Measurements from ENCODE around the gene BRCA2. TPM values are rescaled to one million over a fixed set of nuclear protein-coding genes. Genes with fewer than 3 reads are reported as not detected.

The BRCA2 gene
- total RNA-seq, 1 experiment from 2014 or later, result 16.8 TPM

GRCh38 chr13:32407854-32408253 is 92.5 kb downstream of the BRCA2 start:
- Histone ChIP-seq H3K4me3 (ENCODE audit: low read length) (no peak overlapping the region), H2AFZ (ENCODE audit: low read length) (no peak overlapping the region), H3K9me2 (replicated peaks; ENCODE audit: low read length) (no peaks in the 10 kb centered on the region), H3K27me3 (ENCODE audit: low read length) (no peaks in the 10 kb centered on the region), H3K4me1 (ENCODE audit: insufficient read depth, low read length) (no peaks in the 10 kb centered on the region), H3K79me2 (ENCODE audit: low read length) (no peaks in the 10 kb centered on the region), H3K9me3 (ENCODE audit: low read length) (no peaks in the 10 kb centered on the region), H3K36me3 (ENCODE audit: low read depth, low read length) (no peaks in the 10 kb centered on the region), H3K9ac (ENCODE audit: low read length) (no peak overlapping the region), H4K20me1 (ENCODE audit: low read length) (no peaks in the 10 kb centered on the region), H3F3A (ENCODE audit: low read length, unreplicated experiment) (no peaks in the 10 kb centered on the region), H3K4me2 (ENCODE audit: low read length) (no peak overlapping the region), H3K27ac (ENCODE audit: low read length) (no peak overlapping the region)
- no peak for TF ChIP-seq EZH2 (IDR thresholded peaks at IDR 0.05; ENCODE audit: low read length, unreplicated experiment)
- TF ChIP-seq EZH2phosphoT487 (IDR thresholded peaks at IDR 0.05; ENCODE audit: borderline replicate concordance, low read length), result no peak
- no peak for TF ChIP-seq CTCF (conservative IDR thresholded peaks at IDR 0.05; ENCODE audit: low read depth, low read length)
- ATAC-seq, result no peak
- ChIA-PET CTCF (no interaction called here), POLR2A (ENCODE audit: unreplicated experiment) (no interaction called here)
- no TSS peak for BruUV-seq (replicated peaks)
- intact Hi-C loops (cut with micrococcal nuclease), result no loop called here
- DNase-seq, result no peak

GRCh38 chr13:32408296-32409000 is 93.1 kb downstream of the BRCA2 start:
- TF ChIP-seq EZH2 (IDR thresholded peaks at IDR 0.05; ENCODE audit: low read length, unreplicated experiment) (no peak), CTCF (conservative IDR thresholded peaks at IDR 0.05; ENCODE audit: low read depth, low read length) (no peak), EZH2phosphoT487 (IDR thresholded peaks at IDR 0.05; ENCODE audit: borderline replicate concordance, low read length) (no peak)
- Histone ChIP-seq H3K36me3 (ENCODE audit: low read depth, low read length) (no peaks in the 10 kb centered on the region), H3K9me2 (replicated peaks; ENCODE audit: low read length) (no peaks in the 10 kb centered on the region), H3F3A (ENCODE audit: low read length, unreplicated experiment) (no peaks in the 10 kb centered on the region), H3K79me2 (ENCODE audit: low read length) (no peaks in the 10 kb centered on the region), H3K4me3 (ENCODE audit: low read length) (no peak overlapping the region), H2AFZ (ENCODE audit: low read length) (no peak overlapping the region), H3K9me3 (ENCODE audit: low read length) (no peaks in the 10 kb centered on the region), H3K27ac (ENCODE audit: low read length) (no peak overlapping the region), H3K27me3 (ENCODE audit: low read length) (no peaks in the 10 kb centered on the region), H3K4me2 (ENCODE audit: low read length) (no peak overlapping the region), H3K4me1 (ENCODE audit: insufficient read depth, low read length) (no peaks in the 10 kb centered on the region), H4K20me1 (ENCODE audit: low read length) (no peaks in the 10 kb centered on the region), H3K9ac (ENCODE audit: low read length) (no peak overlapping the region)
- ATAC-seq (no peak), DNase-seq (no peak)
- intact Hi-C loops (cut with micrococcal nuclease), result no loop called here
- CTCF ChIA-PET, result no interaction called here
- POLR2A ChIA-PET (ENCODE audit: unreplicated experiment), result no interaction called here
- BruUV-seq (replicated peaks), result no TSS peak

- Histone ChIP-seq H4K20me1 (ENCODE audit: low read length) (no peaks in the 10 kb centered on the region), H3F3A (ENCODE audit: low read length, unreplicated experiment) (no peaks in the 10 kb centered on the region), H2AFZ (ENCODE audit: low read length) (no peak overlapping the region), H3K4me1 (ENCODE audit: insufficient read depth, low read length) (no peaks in the 10 kb centered on the region), H3K9me2 (replicated peaks; ENCODE audit: low read length) (no peaks in the 10 kb centered on the region), H3K9ac (ENCODE audit: low read length) (no peak overlapping the region), H3K27ac (ENCODE audit: low read length) (no peak overlapping the region), H3K4me2 (ENCODE audit: low read length) (no peak overlapping the region), H3K79me2 (ENCODE audit: low read length) (no peaks in the 10 kb centered on the region), H3K9me3 (ENCODE audit: low read length) (no peaks in the 10 kb centered on the region), H3K4me3 (ENCODE audit: low read length) (no peak overlapping the region), H3K36me3 (ENCODE audit: low read depth, low read length) (no peaks in the 10 kb centered on the region), H3K27me3 (ENCODE audit: low read length) (no peaks in the 10 kb centered on the region)
- no peak for ATAC-seq
- intact Hi-C loops (cut with micrococcal nuclease), result no loop called here
- POLR2A ChIA-PET (ENCODE audit: unreplicated experiment), result no interaction called here
- DNase-seq, result no peak
- CTCF ChIA-PET, result no interaction called here
- no TSS peak for BruUV-seq (replicated peaks)
- TF ChIP-seq EZH2phosphoT487 (IDR thresholded peaks at IDR 0.05; ENCODE audit: borderline replicate concordance, low read length), result no peak
- no peak for TF ChIP-seq EZH2 (IDR thresholded peaks at IDR 0.05; ENCODE audit: low read length, unreplicated experiment)
- TF ChIP-seq CTCF (conservative IDR thresholded peaks at IDR 0.05; ENCODE audit: low read depth, low read length), result no peak
These were observed 93.6 kb downstream of the BRCA2 start for GRCh38 chr13:32409001-32409313.

Data from PC-3 (cell line).